H9 (cell line): ENCODE measurements around the gene SREBF1. TPM values are rescaled to one million over a fixed set of nuclear protein-coding genes. Genes with fewer than 3 reads are reported as not detected.

Experiments
- DNase-seq: peaks from one replicate; pipeline ENCODE4 v3.0.0-alpha.2; 2017
- H2AFZ ChIP-seq: one replicate; pipeline ENCODE4 v1.6.1; 2013; ENCODE audit warnings: mild to moderate bottlenecking, low read length, control low read depth, moderate library complexity
- H2AK5ac ChIP-seq: 2 replicates; pipeline ENCODE4 v1.6.1; 2013; ENCODE audit warnings: low read length, control low read depth, mixed read lengths; ENCODE audit not compliant: insufficient read length
- H2BK120ac ChIP-seq: one replicate; pipeline ENCODE4 v1.6.1; 2013; ENCODE audit warnings: low read depth, mild to moderate bottlenecking, low read length, control low read depth, inconsistent platforms; ENCODE audit not compliant: poor library complexity, severe bottlenecking
- H2BK12ac ChIP-seq: 2 replicates; pipeline ENCODE4 v1.6.1; 2013; ENCODE audit warnings: low read length, control low read depth, mixed read lengths, low read depth; ENCODE audit not compliant: insufficient read length
- H2BK15ac ChIP-seq: 2 replicates; pipeline ENCODE4 v1.6.1; 2013; ENCODE audit warnings: low read depth, low read length, control low read depth
- H2BK20ac ChIP-seq: one replicate; pipeline ENCODE4 v1.6.1; 2013; ENCODE audit warnings: low read depth, mild to moderate bottlenecking, low read length, control low read depth, inconsistent platforms; ENCODE audit not compliant: poor library complexity, severe bottlenecking
- H2BK5ac ChIP-seq: 2 replicates; pipeline ENCODE4 v1.6.1; 2013; ENCODE audit warnings: low read length, control low read depth, mixed read lengths; ENCODE audit not compliant: insufficient read length
- H3K14ac ChIP-seq: 2 replicates; pipeline ENCODE4 v1.6.1; 2013; ENCODE audit warnings: low read length, control low read depth; ENCODE audit not compliant: insufficient read depth
- H3K18ac ChIP-seq: 2 replicates; pipeline ENCODE4 v1.6.1; 2013; ENCODE audit warnings: low read depth, mild to moderate bottlenecking, mixed read lengths, low read length, control low read depth; ENCODE audit not compliant: insufficient read length
- H3K23ac ChIP-seq: 2 replicates; pipeline ENCODE4 v1.6.1; 2013; ENCODE audit warnings: low read length, control low read depth, mixed read lengths, low read depth; ENCODE audit not compliant: insufficient read length
- H3K23me2 ChIP-seq: 2 replicates; pipeline ENCODE4 v1.6.1; 2013; ENCODE audit warnings: low read depth, mild to moderate bottlenecking, mixed read lengths, low read length, control low read depth; ENCODE audit not compliant: insufficient read length, poor library complexity, severe bottlenecking
- H3K27ac ChIP-seq: 2 replicates; pipeline ENCODE4 v1.5.1; 2013; ENCODE audit warnings: low read length, control low read depth, mixed read lengths, low read depth; ENCODE audit not compliant: insufficient read length
- H3K27me3 ChIP-seq: 2 replicates; pipeline ENCODE4 v1.6.1; 2013; ENCODE audit warnings: low read length, control low read depth, inconsistent platforms; ENCODE audit not compliant: insufficient read depth
- H3K4ac ChIP-seq: 2 replicates; pipeline ENCODE4 v1.6.1; 2013; ENCODE audit warnings: low read depth, mild to moderate bottlenecking, control low read depth, inconsistent platforms, low read length, moderate library complexity
- H3K4me1 ChIP-seq: 2 replicates; pipeline ENCODE4 v1.6.1; 2013; ENCODE audit warnings: low read length, control low read depth, inconsistent platforms; ENCODE audit not compliant: insufficient read depth
- H3K4me2 ChIP-seq: 2 replicates; pipeline ENCODE4 v1.6.1; 2013; ENCODE audit warnings: low read length, control low read depth, mixed read lengths; ENCODE audit not compliant: insufficient read length, insufficient read depth
- H3K56ac ChIP-seq: 2 replicates; pipeline ENCODE4 v1.6.1; 2013; ENCODE audit warnings: low read depth, mild to moderate bottlenecking, mixed read lengths, low read length, control low read depth; ENCODE audit not compliant: insufficient read length
- H3K79me1 ChIP-seq: 2 replicates; pipeline ENCODE4 v1.6.1; 2013; ENCODE audit warnings: low read depth, mild to moderate bottlenecking, moderate library complexity, low read length, control low read depth, inconsistent platforms; ENCODE audit not compliant: insufficient read depth, poor library complexity, severe bottlenecking
- H3K79me2 ChIP-seq: 2 replicates; pipeline ENCODE4 v1.6.1; 2013; ENCODE audit warnings: low read length, control low read depth, inconsistent platforms; ENCODE audit not compliant: insufficient read depth
- H3K9ac ChIP-seq: 2 replicates; pipeline ENCODE4 v1.6.1; 2013; ENCODE audit warnings: low read length, control low read depth, mixed read lengths; ENCODE audit not compliant: insufficient read length; ENCODE audit errors: extremely low read depth
- H3K9me3 ChIP-seq: one replicate; pipeline ENCODE4 v1.6.1; 2013; ENCODE audit warnings: low read depth, low read length, inconsistent platforms; ENCODE audit not compliant: control insufficient read depth
- H3T11ph ChIP-seq: one replicate; pipeline ENCODE4 v1.6.1; 2013; ENCODE audit warnings: mild to moderate bottlenecking, low read length, control low read depth, inconsistent platforms
- H4K20me1 ChIP-seq: one replicate; pipeline ENCODE4 v1.6.1; 2013; ENCODE audit not compliant: control insufficient read depth, insufficient read length, insufficient read depth
- H4K5ac ChIP-seq: 2 replicates; pipeline ENCODE4 v1.6.1; 2013; ENCODE audit warnings: low read depth, mild to moderate bottlenecking, mixed read lengths, low read length, control low read depth; ENCODE audit not compliant: insufficient read length
- H4K8ac ChIP-seq: replicated peaks from 2 replicates; pipeline ENCODE4 v1.6.1; 2013; ENCODE audit warnings: low read length, control low read depth, mixed read lengths, low read depth; ENCODE audit not compliant: insufficient read length
- H4K91ac ChIP-seq: 2 replicates; pipeline ENCODE4 v1.6.1; 2013; ENCODE audit warnings: low read depth, mild to moderate bottlenecking, moderate library complexity, mixed read lengths, low read length, control low read depth; ENCODE audit not compliant: insufficient read length
- H3K27ac Mint-ChIP-seq, 3 experiments: 2 replicates in 2 of 3; 3 replicates in 1 of 3; pipeline ENCODE4 v1.8.0; 2020 to 2021; ENCODE audit warnings: mixed read lengths in 3 of 3, mild to moderate bottlenecking in 1 of 3, moderate library complexity in 1 of 3
- H3K27me3 Mint-ChIP-seq: 2 replicates; pipeline ENCODE4 v1.8.0; 2021; ENCODE audit warnings: low read depth, mild to moderate bottlenecking, moderate library complexity, mixed read lengths
- H3K36me3 Mint-ChIP-seq, 3 experiments: 2 replicates in 2 of 3; 3 replicates in 1 of 3; pipeline ENCODE4 v1.8.0; 2020 to 2021; ENCODE audit warnings: low read depth in 3 of 3, mixed read lengths in 3 of 3; ENCODE audit not compliant: insufficient read depth in 1 of 3
- H3K4me1 Mint-ChIP-seq, 2 experiments: 2 replicates each; pipeline ENCODE4 v1.8.0; 2020; ENCODE audit warnings: mixed read lengths in 2 of 2
- H3K4me3 Mint-ChIP-seq, 2 experiments: 2 replicates in 1 of 2; 3 replicates in 1 of 2; pipeline ENCODE4 v1.8.0; 2020 to 2021; ENCODE audit warnings: mild to moderate bottlenecking in 2 of 2, mixed read lengths in 2 of 2, moderate library complexity in 1 of 2
- H3K9me3 Mint-ChIP-seq, 2 experiments: 2 replicates in 1 of 2; 3 replicates in 1 of 2; pipeline ENCODE4 v1.8.0; 2020; ENCODE audit warnings: mild to moderate bottlenecking in 2 of 2, mixed read lengths in 2 of 2, moderate library complexity in 1 of 2
- WGBS: extraction: QIAGEN DNeasy Blood & Tissue Kit; methylation state at CpG from one replicate; pipeline ENCODE4 v1.1.7; 2013; ENCODE audit warnings: missing lambda C conversion rate, low lambda C conversion rate, mixed read lengths; ENCODE audit not compliant: insufficient read length; ENCODE audit errors: extremely low coverage; 5-methylcytosine and 5-hydroxymethylcytosine counted together
- total RNA-seq: library from RNA; stranded (reverse); gene quantifications from 2 replicates; pipeline ENCODE4 v1.2.1, GENCODE V29; 2021
- TF ChIP-seq, protein P1 (sequence below): fragments of 200-600 bp; sonication (generic); conservative IDR thresholded peaks from 3 replicates; pipeline ENCODE4 v1.8.0; 2021; ENCODE audit warnings: antibody characterized with exemption, mild to moderate bottlenecking

The SREBF1 gene
- total RNA-seq, 1 experiment from 2014 or later, result 81.9 TPM

DNA sequence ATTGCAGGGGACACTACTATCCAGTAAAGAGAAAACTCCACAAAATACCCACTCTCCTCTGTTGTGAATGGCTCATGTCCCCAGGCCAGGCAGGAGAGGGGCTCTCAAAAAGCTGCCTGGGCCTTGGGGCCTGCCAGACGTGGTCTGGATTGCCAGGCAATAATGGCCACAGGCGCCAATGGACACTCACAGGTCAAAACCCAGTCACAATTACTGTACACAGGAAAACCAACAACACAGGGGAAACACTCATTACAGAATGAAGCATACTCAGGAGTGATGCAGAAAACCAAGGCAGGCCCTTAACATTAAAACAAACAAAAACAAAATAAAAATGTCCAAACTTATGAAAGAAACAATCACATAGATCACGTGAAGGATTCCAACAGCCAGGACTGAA is 35.1 kb upstream of the SREBF1 start:
- H3K4me1 ChIP-seq, result peaks cover 9% of the 10 kb centered on the region; the same call in 1 of the 2 replicates
- H4K20me1 ChIP-seq, result no peaks in the 10 kb centered on the region
- H3K4me1 Mint-ChIP-seq, result peaks cover 38 to 41% of the 10 kb centered on the region in 2 experiments
- H3K56ac ChIP-seq, result no peak overlapping the region
- no peak overlapping the region for H2BK12ac ChIP-seq
- no peak overlapping the region for H3T11ph ChIP-seq
- H3K9me3 ChIP-seq, result no peaks in the 10 kb centered on the region
- no peak overlapping the region for H3K9ac ChIP-seq
- no peak overlapping the region for H2AK5ac ChIP-seq
- no peaks in the 10 kb centered on the region for H3K36me3 Mint-ChIP-seq
- DNase-seq, result no peak
- no peak overlapping the region for H3K27ac ChIP-seq
- no peak overlapping the region for H2AFZ ChIP-seq
- H3K14ac ChIP-seq, result no peak overlapping the region
- H3K4me3 Mint-ChIP-seq, result no peak overlapping the region
- H2BK20ac ChIP-seq, result no peak overlapping the region
- H3K4me2 ChIP-seq, result no peak overlapping the region
- H4K91ac ChIP-seq, result no peak overlapping the region
- TF ChIP-seq, protein P1, sequence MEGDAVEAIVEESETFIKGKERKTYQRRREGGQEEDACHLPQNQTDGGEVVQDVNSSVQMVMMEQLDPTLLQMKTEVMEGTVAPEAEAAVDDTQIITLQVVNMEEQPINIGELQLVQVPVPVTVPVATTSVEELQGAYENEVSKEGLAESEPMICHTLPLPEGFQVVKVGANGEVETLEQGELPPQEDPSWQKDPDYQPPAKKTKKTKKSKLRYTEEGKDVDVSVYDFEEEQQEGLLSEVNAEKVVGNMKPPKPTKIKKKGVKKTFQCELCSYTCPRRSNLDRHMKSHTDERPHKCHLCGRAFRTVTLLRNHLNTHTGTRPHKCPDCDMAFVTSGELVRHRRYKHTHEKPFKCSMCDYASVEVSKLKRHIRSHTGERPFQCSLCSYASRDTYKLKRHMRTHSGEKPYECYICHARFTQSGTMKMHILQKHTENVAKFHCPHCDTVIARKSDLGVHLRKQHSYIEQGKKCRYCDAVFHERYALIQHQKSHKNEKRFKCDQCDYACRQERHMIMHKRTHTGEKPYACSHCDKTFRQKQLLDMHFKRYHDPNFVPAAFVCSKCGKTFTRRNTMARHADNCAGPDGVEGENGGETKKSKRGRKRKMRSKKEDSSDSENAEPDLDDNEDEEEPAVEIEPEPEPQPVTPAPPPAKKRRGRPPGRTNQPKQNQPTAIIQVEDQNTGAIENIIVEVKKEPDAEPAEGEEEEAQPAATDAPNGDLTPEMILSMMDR, result no peak
- no CpG with 5 or more reads among the region's 3 CpGs for WGBS
- no peaks in the 10 kb centered on the region for H3K23me2 ChIP-seq
- no peak overlapping the region for H4K8ac ChIP-seq
- no peaks in the 10 kb centered on the region for H3K79me1 ChIP-seq
- peaks cover 0 to 3% of the 10 kb centered on the region in 2 experiments; a peak in 1 of 5 replicates for H3K9me3 Mint-ChIP-seq
- H3K79me2 ChIP-seq, result no peaks in the 10 kb centered on the region
- H2BK120ac ChIP-seq, result no peak overlapping the region
- no peak overlapping the region for H3K23ac ChIP-seq
- H3K27me3 Mint-ChIP-seq, result peaks cover 37% of the 10 kb centered on the region
- no peak overlapping the region for H3K18ac ChIP-seq
- no peak overlapping the region; a peak in 1 of 7 replicates for H3K27ac Mint-ChIP-seq
- H3K4ac ChIP-seq, result no peak overlapping the region
- H3K27me3 ChIP-seq, result no peaks in the 10 kb centered on the region
- H2BK5ac ChIP-seq, result no peak overlapping the region
- no peak overlapping the region for H2BK15ac ChIP-seq
- no peak overlapping the region for H4K5ac ChIP-seq
